Raji (cell line): Measurements from ENCODE around the gene TET1.

Source experiments
- POLR2A ChIP-seq: IDR thresholded peaks from 2 replicates; pipeline ENCODE4 v1.6.1; 2011; ENCODE audit warnings: low read depth, low read length, control low read depth; ENCODE audit not compliant: insufficient read depth

TET1 gene

DNA sequence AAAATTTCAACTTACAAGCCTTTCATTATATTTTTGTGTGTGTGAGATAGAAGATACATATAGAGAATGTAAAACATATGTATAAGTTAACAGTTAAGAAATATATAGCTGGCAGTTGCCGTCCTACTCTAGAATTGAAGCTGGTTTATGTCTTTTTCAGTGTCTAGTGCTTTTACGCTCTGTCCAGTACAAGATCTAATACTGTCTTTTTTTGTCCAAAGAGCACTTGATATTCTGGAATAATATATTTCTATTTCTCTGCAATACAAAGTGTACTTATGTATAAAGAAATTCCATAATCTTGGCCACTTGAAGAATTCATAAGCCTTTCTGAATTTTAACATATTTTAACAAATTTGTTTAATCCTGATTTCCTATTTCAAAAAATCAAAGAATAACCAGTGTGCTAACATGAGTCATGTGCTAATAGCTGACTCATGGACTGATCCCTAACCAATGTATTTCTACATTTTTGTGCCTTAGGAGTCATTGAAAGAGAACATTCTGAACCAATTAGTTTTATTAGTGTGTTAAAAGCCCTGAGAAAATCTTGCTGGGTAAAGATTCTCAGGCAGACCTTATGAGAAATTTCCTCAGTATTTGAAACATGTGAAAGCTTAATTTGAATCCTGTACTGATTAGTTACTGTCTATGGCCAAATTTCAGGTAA is 87.7 kb downstream of the TET1 start:
- no peak for TF ChIP-seq POLR2A

DNA sequence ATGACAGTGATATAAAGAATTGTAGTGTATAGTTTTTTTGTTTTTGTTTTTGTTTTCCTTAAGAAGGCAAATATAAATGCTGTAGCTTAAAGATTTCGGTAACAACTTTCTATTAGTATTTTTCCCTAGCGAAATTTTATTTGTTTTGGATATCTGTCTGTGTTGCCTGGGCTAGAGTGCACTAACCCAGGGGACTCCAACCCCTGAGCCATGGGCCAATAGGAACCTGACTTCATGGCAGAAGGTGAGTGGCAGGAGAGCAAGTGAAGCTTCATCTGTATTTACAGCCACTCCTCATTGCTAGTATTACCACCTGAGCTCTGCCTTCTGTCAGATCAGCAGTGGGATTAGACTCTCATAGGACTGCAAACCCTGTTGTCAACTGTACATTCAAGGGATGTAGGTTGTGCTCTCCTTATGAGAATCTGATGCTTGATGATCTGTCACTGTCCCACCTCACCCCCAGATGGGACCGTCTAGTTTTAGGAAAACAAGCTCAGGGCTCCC is 95.5 kb downstream of the TET1 start:
- TF ChIP-seq POLR2A: no peak

DNA sequence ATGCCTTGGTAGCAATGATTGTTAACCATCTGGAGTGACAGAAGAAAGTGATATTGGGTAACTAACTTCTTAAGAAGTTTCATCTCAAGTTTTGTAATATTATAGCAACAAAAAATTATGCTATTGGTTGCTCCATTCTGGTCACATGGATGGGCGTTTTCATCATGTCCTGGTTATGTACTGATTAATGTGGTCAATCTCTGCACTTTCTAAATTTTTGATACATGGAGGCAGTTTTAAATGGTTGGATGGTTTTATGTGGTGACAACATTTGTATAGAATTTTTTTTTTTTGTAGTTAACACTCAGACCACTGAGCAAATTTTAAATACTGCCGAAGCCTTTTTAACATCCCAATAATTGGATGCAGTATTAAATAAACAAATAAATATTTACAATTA is 105.7 kb downstream of the TET1 start:
- TF ChIP-seq POLR2A: no peak

DNA sequence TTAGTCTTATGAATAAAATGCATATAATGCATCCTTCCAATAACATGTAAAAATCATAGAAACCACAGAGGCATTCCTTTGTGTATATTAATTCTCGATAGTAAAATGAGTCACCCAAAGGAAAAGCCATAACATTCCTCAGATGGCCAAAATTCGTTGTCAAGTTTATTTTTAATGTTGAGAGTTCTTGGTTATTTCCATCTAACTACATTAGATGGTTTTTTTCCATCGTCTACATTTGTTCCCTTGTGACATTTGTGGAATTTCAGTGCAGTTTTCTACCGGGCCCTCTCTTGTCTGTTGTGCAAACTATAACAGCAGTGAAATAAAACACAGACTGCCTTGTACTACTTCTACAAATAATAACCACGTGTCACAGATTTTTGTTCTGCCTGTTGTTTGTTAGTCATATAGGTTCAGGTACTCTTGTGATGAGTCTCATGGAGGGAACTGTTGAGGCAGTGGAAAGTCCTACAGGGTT is 106.2 kb downstream of the TET1 start:
- TF ChIP-seq POLR2A: no peak

DNA sequence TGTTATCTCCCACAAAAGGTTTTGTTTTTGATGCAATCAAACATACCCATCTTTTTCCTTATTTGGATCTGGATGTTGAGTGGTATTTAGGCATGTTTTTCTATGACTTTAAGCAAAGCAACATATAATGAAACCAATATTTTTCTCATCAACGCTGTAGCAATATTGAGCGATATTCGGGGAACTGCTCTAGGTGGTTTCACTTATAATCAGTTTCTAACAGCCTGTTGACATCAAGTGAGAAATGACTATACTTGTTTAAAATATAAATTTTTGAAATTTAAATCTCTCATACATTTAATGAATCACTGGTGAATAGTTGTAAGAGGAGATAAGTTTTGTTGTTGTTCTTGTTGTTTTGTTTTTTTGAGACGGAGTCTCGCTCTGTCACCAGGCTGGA is 108.1 kb downstream of the TET1 start:
- TF ChIP-seq POLR2A: no peak

DNA sequence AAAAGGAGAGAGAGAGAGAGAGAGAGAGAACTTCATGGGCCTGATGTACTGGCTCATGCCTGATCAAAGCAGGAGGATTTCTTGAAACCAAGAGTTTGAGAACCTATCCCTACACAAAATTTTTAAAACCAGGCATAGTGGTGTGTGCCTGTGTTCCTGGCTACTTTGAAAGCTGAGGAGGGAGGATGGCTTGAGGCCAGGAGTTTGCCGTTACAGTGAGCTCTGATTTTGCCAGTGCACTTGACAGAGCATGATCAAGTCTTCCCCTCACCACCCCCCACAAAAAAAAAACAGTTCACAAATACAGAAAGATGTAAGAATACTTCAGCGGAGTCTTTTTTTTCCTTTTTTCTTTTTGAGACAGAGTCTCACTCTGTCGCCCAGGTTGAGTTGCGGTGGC is 108.8 kb downstream of the TET1 start:
- no peak for TF ChIP-seq POLR2A

DNA sequence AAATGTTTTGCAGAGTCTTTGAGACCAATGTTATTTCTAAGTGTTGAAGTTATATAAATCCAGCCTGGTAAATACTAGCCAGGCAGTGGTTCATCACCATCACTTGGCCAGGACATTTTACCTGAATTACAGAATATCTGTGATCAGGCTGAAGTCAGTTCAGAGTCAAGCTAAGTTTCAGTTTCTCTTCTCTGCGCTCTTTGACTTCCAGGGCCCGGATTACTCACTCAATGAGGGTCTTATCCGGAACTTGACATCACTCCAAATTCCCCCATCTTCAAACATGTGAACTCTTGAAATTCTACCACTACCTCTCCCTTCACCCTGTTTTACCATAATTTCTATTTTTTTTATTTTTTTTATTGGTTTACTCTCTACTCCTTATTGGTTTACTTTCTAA is 124.3 kb downstream of the TET1 start:
- TF ChIP-seq POLR2A: no peak

DNA sequence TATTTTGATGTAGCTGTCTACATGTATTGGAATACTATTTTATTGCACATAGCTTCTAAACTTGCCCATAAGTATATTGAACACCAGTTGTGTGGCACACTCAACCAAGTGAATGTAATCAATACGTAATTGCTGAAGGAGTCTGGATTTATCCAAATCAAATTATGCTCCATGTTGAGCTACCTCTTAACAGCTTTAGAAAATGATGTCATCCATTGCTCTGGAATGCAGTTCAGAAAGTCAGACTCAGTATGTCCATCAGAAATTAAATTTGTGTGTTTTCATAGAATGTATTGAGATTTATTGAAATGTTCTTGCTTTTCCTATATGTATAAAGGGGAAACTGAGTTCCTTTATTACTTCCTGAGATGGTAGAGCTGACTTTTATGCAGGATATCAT is 135.9 kb downstream of the TET1 start:
- no peak for TF ChIP-seq POLR2A

DNA sequence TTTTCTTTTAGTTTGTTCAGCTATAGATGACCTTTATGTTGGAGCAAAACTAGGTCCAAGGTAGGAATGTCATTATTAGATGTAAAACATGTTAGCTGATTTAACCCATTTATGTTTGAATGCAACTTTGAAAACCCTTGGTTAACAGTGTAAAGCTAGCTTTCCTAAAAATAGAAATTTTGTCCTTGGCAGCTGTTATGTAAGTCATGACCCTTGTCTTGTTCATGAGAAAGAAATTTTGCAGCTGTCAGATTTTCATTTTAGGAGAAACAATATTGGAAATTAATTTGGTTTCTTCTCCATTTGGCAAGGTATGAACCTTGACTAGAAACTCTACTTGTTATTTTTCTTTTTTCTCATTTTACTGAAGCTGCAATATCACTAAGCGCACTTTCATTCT is 137.0 kb downstream of the TET1 start:
- TF ChIP-seq POLR2A: no peak

DNA sequence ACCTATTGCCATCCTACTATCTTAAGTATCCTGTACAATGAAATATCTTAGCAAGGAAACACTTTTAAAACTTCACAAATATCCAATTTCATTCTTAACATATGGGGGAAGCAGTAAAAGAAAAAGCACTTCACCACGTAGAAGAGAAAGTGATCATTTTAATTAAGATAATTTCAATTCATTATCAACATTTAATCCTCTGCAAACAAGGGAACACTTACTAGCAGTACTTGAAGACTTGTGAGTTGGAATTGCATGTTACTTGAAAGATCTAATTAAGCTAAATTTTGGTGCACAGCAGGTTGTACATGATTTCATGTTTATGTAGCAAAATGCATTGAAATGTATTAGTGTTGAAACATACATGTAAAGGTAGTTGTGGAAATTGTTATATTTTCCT is 140.1 kb downstream of the TET1 start:
- no peak for TF ChIP-seq POLR2A

DNA sequence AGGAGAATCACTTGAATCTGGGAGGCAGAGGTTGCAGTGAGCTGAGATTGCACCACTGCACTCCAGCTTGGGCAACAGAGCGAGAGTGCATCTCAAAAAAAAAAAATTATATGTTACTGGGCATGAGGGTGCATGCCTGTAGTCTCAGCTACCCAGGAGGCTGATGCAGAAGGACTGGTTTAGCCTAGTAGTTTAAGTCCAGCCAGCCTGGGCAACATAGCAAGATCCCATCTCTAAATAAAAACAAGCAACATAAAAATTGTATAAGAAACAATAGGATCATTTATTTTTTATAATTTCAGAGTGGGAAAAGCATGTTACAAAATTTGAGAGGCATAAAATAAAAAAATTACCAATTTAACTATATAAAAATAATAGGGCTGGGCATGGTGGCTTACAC is 145.4 kb downstream of the TET1 start:
- TF ChIP-seq POLR2A: no peak

DNA sequence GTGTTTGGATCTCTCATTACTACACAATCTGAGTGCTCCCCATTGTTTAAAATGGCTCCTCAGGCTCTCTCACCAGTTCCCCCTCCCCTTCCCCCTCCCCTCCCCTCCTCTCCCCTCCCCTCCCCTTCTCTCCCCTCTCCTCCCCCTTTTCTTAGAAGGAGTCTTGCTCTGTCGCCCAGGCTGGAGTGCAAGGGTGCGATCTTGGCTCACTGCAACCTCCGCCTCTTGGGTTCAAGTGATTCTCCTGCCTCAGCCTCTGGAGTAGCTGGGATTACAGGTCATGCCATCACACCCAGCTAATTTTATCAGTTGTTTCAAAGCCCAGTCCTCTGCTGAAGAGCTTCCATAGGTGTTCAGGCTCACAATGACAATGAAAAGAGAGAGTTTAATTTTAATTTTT is 157.3 kb downstream of the TET1 start:
- TF ChIP-seq POLR2A: no peak

DNA sequence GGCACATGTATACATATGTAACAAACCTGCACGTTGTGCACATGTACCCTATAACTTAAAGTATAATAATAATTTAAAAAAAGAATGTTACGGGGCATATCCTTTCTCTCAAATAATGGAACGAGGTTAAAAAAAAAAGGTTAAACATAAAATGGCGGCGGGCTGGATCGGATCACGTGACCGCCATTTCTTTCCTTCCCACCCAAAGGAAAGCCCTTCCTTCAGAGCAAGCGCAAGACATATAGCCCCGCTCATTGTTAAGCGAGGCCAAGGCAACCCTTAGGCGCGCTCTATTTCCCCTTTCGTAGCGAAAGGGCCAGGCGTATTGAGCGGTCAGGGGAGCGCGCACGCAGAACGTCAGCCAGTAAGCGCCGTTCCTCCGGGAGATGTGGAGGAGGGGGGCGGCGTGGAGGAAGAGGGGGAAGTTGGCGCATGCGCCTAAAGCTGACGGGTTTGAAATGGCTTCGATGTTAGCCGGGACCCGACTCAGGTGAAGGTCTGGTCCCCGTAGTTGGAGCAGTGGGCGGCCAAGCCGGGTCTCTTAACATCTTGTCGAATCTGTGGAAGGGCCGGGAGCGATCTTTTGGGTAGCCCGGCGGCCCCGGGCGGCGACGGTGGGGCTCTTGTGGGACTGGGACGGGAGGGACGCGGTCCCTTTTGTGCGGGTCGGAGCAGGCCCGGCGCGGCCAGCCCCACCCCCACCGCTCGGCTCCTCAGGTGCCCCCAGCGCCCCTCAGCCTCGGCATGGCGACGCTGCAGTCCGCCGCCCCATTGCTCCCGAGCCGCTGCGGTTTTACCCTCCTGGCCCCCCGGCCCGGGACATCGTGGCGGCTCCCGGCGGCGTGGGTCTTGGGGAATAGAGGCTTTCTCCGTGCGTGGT is 160.9 kb downstream of the TET1 start, which contains the start of gene CCAR1:
CCAR1 (plus strand) TSS at position 447 of the 880 bp plus-strand sequence. CDS start 1,266 bp downstream, outside the sequence.
- TF ChIP-seq POLR2A: peak; percentile 85

DNA sequence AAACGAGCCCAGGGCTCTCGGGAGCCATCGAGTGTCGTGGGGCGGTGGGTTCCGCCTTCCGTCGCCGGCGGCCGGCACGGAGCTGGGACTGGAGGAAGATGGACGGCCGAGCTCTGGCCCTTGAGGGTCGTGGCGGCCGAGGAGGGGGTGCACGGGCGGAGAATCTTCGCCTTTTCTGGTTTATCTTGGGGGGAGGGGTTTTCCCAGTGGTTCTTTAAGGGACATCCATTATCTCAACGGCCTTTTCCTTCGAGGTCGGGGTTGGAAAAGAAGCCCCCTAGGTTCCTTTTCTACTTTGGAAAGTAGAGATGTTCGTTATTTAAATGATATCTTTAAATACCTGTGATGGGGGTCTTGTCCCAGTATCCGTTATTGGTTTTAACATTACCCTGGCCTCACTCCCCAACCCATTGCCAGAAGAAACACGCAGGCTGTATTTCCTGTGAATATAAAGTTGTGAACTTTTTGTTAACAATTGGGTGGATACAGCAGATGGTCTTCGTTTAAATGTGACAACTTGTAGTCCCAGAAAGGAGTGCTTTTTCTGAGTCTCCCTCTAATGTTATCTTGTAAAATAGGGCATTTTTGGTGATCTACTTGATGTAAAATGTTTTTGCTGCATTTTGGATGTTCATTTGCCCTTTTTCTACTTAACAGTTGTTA is 161.7 kb downstream of the TET1 start:
- TF ChIP-seq POLR2A: no peak

DNA sequence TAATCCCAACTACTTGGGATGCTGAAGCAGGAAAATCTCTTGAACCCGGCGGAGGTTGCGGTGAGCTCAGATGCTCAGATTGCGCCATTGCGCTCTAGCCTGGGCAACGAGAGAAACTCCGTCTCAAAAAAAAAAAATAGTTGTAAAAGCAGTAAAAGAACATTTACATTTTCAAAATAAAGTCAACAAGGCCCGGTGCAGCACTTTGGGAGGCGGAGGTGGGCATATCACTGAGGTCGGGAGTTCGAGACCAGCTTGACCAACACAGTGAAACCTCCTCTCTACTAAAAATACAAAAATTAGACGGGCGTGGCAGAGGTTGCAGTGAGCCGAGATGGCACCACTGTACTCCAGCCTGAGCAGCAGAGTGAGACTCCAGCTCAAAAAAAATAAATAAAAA is 164.9 kb downstream of the TET1 start:
- TF ChIP-seq POLR2A: no peak

DNA sequence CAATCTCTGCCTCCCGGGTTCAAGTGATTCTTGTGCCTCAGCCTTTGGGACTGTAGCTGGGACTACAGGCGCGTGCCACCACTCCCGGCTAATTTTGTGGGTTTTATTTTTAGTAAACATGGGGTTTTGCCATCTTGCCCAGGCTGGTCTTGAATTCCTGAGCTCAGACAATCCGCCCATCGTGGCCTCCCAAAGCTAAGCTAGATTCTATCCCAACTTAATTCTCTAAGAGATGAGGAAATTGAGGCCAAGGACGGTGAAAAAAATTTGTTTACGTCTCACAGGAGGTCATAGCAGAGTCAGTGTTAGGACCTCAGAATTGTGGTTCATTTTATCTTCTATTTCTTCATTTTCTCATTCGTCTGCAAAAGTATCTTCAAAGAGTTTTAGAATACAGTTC is 167.0 kb downstream of the TET1 start:
- no peak for TF ChIP-seq POLR2A

DNA sequence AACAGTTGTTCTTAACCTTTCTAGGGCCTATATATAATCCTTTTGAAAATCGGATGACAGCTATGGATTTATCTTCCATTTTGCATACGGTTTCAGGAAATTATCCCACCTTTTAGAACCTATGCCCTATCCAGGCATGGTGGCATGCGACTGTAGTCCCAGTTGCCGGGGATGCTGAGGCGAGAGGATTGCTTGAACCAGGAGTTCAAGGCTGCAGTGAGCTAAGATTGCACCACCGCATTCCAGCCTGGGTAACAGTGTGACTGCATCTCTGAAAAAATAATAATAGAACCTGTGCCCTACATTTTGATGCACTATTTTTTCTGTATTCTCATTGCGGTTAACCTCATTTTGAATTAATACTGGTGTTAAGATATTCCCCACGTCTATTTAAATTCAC is 172.5 kb downstream of the TET1 start:
- TF ChIP-seq POLR2A: no peak
